ENCODE measurements around the gene PANK3.
A peak's percentile ranks its signal among the peaks of the same experiment; 100 is the strongest.
"Not testable (repeated sequence)": the region's sequence is repeated elsewhere in the genome, so short reads cannot be mapped to it uniquely, and the experiment has no call there.

Gene PANK3

GRCh38 chr5:168549554-168549953 lies 29.6 kb downstream of the PANK3 start:
- no peak for DNase-seq

DNA sequence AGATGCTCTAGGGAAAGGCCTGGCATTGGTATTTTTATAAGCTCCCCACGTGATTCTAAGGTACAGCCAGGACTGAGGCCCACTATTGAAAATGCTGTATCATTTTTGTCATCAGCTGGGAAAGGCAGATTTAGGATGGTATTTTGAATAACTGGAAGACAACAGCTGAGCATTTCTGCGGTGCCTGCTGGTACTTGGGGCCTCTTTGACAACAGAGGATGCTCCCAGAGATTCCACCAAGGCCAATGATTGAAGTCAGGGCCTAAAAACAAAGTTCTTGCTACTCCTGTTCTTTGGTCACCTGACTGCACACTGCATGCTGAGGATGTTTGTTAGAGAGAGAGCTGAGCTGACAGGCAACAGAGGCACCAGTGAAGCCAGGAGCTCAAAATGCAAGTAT lies 42.0 kb downstream of the PANK3 start:
- no peak for DNase-seq

- not testable (repeated sequence) for DNase-seq
These were observed 44.8 kb downstream of the PANK3 start for GRCh38 chr5:168534351-168534750.

DNA sequence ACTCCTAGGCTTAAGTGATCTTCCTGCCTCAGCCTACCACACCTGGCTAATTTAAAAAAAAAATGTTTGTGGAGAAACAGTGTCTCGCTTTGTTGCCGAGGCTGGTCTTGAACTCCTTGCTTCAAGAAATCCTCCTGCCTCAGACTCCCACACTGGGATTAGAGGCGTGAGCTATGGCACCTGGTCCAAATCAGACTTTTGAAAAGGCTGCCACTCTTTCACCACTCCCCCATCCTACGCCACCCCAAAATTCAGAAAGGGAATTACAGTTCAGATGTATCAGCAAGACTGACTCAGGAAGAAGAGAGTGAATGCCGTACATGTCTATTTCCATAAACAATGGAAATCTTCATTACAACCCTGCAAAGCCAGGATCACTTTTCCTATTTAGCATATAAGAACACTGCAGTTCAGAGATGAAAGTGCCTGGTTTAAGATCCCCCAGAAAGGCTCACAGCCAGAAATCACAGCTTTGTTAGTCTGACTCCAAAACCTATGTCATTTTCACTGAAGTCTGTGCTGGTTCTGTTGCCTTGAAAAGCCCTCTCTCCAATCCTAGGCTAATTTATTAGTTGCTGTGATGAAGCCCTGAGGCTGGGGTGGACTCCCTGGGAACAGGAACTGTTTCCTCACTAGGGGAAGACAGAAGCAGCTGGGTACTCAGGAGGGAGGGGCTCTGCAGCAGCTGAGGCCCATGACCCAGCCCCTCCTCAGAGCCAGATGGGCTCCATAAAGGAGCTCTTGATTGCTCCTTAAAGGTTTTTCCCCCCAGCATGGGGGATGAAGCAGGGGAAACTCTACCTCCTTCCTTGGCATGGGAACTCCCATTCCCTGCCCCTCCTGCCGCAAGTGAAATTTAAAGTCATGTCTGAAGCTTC lies 46.9 kb downstream of the PANK3 start:
- DNase-seq, result no peak

- no peak for DNase-seq
These were observed 48.0 kb downstream of the PANK3 start for GRCh38 chr5:168531191-168531590.

DNA sequence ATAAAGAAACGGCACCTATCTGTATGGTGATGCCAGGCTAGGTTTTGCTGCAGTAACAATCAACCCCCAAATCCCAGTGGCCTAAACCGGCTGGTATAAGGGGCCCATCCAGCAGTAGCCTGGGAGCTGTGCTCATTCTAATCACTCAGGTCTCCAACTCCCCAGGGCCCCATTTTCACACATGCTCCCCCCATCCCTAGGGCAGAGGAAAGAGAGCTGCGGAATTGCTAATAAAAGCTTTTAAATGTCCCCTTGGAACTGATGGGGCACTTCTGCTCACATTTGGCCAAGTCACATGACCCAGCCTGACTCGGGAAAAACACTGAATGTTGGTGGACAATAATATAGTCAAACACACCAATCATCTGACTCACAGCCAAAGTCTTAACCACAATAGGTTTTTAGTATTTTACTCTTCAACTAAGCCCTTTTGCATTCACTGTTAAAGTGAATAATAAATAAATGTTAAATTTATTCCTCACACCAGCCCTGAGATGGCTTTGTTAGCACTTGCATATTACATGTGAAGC lies 48.5 kb downstream of the PANK3 start:
- no peak for DNase-seq

GRCh38 chr5:168529374-168530234 lies 49.6 kb downstream of the PANK3 start:
- DNase-seq, result no peak

- peak; percentile 35 for DNase-seq
These were observed 50.4 kb downstream of the PANK3 start, which contains the start of gene FBLL1 for GRCh38 chr5:168528521-168529373. FBLL1 (plus strand) TSS chr5:168529305; CDS start chr5:168529505, 200 bp downstream.

DNA sequence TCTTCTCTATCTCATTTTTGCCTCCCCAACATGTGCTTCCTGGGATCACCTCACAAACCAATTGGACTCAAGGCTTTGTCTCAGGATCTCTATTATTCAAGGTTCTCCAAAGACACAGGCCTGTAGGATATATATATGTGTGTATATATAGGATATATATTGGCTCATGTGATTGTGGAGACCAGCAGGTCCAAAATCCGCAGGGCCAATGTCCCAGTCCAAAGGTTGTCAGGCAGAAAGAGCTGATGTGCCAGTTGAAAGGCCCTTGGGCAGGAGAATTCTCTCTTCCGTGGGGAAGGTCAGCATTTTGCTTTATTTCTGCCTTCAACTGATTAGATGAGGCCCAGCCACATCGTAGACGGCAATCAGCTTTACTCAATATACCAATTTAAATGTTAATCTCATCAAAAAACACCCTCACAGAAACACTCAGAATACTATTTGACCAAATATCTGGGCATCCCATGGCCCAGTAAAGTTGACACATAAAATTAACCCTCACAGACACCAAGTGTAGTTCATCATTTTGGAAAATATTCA lies 51.3 kb downstream of the PANK3 start:
- no peak for DNase-seq

- DNase-seq, result no peak
These were observed 53.3 kb downstream of the PANK3 start for GRCh38 chr5:168525856-168526255.

DNA sequence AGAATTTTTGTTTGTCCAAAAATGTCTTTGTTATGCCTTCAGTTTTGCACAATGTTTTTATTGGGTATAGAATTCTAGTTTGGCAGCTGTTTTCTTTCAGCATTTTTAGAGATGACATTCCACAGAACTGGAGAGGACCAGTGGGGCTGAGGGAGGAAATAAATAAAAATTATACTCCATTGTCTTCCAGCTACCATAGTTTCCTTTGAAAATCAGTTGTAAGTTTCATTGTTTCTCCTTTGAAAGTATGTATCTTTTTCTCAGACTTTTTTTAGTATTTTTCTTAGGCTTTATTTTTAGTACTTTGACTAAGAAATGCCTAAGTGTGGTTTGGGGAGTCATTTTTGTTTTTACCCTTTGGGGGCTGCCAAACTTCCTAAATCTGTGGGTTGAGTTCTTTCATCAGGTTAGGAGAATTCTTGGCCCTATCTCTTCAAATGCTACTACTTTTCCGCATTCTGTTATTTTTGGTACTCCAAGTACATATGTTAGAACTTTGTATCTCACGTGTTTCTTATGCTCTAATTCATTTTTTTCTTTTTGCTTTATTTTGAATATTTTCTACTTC lies 65.2 kb downstream of the PANK3 start:
- DNase-seq, result no peak

DNA sequence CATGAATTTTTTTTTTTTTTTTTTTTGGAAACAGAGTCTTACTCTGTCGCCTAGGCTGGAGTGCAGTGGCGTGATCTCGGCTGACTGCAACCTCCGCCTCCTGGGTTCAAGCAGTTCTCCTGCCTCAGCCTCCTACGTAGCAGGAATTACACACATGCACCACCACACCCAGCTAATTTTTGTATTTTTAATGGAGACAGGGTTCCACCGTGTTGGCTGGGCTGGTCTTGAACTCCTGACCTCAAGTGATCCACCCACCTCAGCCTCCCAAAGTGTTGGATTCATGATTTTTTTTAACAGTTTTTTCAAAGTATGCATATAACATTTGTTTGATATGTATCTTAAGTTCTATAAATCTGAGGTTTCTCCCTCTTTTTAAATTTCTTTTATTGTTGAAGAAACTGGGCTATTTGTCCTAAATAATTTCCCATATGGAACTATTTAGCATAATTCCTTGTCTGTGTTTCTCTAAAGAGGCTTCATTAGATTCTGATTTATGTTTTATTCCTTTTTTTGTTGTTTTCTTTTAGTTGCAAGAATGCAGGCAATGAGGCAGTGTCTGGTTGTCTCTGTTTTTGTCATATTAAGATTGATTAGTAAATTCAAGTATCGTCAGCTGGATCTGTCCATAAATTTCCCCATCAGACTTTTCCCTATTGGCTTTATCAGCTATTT lies 76.5 kb downstream of the PANK3 start:
- no peak for DNase-seq
